Measurements from ENCODE around the gene PITX1.
A peak's percentile ranks its signal among the peaks of the same experiment; 100 is the strongest.

The PITX1 gene

GRCh38 chr5:135034963-135035677 is 1.1 kb upstream of the PITX1 start:
- peaks cover 94% of the 10 kb centered on the region for H3K27me3 ChIP-seq
- TF ChIP-seq, protein P1, sequence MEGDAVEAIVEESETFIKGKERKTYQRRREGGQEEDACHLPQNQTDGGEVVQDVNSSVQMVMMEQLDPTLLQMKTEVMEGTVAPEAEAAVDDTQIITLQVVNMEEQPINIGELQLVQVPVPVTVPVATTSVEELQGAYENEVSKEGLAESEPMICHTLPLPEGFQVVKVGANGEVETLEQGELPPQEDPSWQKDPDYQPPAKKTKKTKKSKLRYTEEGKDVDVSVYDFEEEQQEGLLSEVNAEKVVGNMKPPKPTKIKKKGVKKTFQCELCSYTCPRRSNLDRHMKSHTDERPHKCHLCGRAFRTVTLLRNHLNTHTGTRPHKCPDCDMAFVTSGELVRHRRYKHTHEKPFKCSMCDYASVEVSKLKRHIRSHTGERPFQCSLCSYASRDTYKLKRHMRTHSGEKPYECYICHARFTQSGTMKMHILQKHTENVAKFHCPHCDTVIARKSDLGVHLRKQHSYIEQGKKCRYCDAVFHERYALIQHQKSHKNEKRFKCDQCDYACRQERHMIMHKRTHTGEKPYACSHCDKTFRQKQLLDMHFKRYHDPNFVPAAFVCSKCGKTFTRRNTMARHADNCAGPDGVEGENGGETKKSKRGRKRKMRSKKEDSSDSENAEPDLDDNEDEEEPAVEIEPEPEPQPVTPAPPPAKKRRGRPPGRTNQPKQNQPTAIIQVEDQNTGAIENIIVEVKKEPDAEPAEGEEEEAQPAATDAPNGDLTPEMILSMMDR (IDR thresholded peaks at IDR 0.05; ENCODE audit: low read depth, low read length), result no peak
- no peaks in the 10 kb centered on the region for H3K9me3 ChIP-seq
- DNase-seq, result no peak
- H3K4me3 ChIP-seq (ENCODE audit: low read depth, low read length), result no peak overlapping the region
- H3K36me3 ChIP-seq, result no peaks in the 10 kb centered on the region
- 0 out of 2 replicates have a peak, but pooled peaks cover 4% of the 10 kb centered on the region for H3K4me1 ChIP-seq

DNA sequence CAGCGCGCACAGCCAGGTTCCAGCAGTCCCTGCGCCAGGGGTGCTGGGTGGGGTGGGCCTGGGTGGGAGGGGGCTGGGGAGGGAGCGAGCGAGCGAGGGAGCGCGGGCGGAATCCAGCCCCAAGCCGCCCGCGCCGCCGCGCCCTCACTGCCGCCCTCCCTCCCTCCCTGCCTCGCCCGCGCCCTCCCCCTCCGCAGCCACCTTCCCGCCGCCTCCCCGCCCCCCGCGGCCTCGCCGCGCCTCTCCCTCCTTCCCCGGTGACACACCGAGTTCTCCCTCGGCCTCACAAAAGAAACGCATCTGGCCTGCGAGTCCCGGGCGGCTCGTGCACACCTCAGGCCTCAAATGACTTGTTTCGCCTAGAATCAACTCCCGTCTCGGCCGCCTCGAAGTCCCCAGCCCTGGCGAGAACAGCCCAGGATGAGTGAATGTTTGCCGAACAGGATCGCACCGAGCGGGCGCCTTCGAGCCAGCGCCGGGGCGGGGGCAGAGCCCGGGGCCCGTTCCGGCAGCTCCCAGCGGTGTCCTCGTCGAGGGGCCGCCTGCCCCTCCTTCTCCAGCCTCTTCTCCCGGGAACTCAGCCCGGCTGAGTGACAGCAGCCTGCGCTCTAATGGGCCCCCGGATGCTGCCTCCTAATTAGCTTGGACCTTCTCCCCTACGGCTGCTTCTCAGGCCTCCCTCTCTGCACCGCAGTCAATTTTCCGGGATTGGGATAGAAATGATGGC is 371 bp upstream of the PITX1 start:
- Histone ChIP-seq H3K27me3 (peaks cover 94% of the 10 kb centered on the region), H3K4me3 (ENCODE audit: low read depth, low read length) (peak overlapping the region; percentile 65), H3K9me3 (no peaks in the 10 kb centered on the region), H3K4me1 (0 out of 2 replicates have a peak, but pooled peaks cover 4% of the 10 kb centered on the region), H3K36me3 (no peaks in the 10 kb centered on the region)
- DNase-seq, result peak; percentile 53
- TF ChIP-seq, protein P1 (IDR thresholded peaks at IDR 0.05; ENCODE audit: low read depth, low read length), result no peak

- no peaks in the 10 kb centered on the region for H3K36me3 ChIP-seq
- peak; percentile 32 for DNase-seq
- H3K4me1 ChIP-seq, result 0 out of 2 replicates have a peak, but pooled peaks cover 4% of the 10 kb centered on the region
- TF ChIP-seq, protein P1 (IDR thresholded peaks at IDR 0.05; ENCODE audit: low read depth, low read length), result no peak
- peak overlapping the region; percentile 65 for H3K4me3 ChIP-seq (ENCODE audit: low read depth, low read length)
- peaks cover 91% of the 10 kb centered on the region for H3K27me3 ChIP-seq
- H3K9me3 ChIP-seq, result peaks cover 3% of the 10 kb centered on the region; the same call in 1 of the 2 replicates
Observed at GRCh38 chr5:135032999-135033861, 798 bp downstream of the PITX1 start.

- H3K4me3 ChIP-seq (ENCODE audit: low read depth, low read length), result peak overlapping the region; percentile 65
- TF ChIP-seq, protein P1 (IDR thresholded peaks at IDR 0.05; ENCODE audit: low read depth, low read length), result no peak
- 0 out of 2 replicates have a peak, but pooled peaks cover 4% of the 10 kb centered on the region for H3K4me1 ChIP-seq
- peaks cover 3% of the 10 kb centered on the region; the same call in 1 of the 2 replicates for H3K9me3 ChIP-seq
- no peak for DNase-seq
- H3K27me3 ChIP-seq, result peaks cover 91% of the 10 kb centered on the region
- no peaks in the 10 kb centered on the region for H3K36me3 ChIP-seq
Observed at GRCh38 chr5:135032695-135032998, 1.4 kb downstream of the PITX1 start.

DNA sequence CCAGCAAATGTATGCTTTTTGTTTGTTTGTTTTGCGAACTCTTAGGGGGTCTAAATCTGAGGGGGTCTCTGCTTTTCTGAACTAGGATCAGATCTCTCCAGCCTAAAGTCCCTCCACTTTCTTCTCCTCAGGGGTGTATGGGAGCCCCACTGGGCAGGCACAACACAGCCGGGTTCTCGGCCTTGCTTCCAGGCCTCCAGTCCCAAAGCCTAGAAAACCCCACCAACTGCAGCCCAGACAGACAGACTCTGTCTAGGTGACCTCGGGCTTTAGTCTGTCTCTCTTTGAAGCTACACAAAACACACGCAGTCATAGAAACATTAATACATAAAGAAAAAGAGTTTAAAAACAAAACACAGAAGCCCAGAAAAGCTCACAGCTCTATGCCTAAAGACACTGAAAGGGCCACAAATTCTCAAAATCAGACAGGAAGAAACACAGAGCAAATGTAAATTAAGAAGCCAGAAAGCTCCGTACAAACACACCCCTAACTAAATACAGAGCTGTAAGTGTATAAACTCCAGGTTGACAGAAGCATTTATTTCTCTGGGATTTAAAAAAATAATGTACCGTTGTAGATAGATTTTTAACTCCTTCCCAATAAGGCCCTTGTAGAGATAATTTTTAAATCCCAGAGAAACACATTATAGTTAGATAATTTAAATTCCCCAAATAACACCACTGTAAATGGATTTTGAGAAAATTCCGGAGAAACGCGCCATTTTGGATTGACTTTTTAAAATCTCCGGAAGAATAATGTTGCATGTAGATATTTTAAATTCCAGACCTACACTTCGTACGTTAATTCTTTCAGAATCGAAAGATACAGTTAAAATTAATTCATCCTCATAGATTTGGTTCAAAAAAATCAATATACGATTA is 2.0 kb downstream of the PITX1 start:
- H3K9me3 ChIP-seq, result peaks cover 3% of the 10 kb centered on the region; the same call in 1 of the 2 replicates
- H3K4me1 ChIP-seq, result 0 out of 2 replicates have a peak, but pooled peaks cover 4% of the 10 kb centered on the region
- H3K27me3 ChIP-seq, result peaks cover 91% of the 10 kb centered on the region
- peak overlapping the region; percentile 65 for H3K4me3 ChIP-seq (ENCODE audit: low read depth, low read length)
- TF ChIP-seq, protein P1 (IDR thresholded peaks at IDR 0.05; ENCODE audit: low read depth, low read length), result no peak
- H3K36me3 ChIP-seq, result no peaks in the 10 kb centered on the region
- DNase-seq, result no peak
